Mucosa of stomach (tissue), 1 donor: ENCODE data around the gene HLA-C.
A peak's percentile ranks its signal among the peaks of the same experiment; 100 is the strongest.

Source experiments
- H3K27me3 ChIP-seq: one replicate; pipeline ENCODE4 v1.7.0; 2013; ENCODE audit warnings: mild to moderate bottlenecking, low read length; ENCODE audit not compliant: control insufficient read depth, insufficient read depth
- H3K36me3 ChIP-seq: one replicate; pipeline ENCODE4 v1.7.0; 2013; ENCODE audit warnings: low read length; ENCODE audit not compliant: control insufficient read depth, insufficient read depth
- H3K4me1 ChIP-seq: one replicate; pipeline ENCODE4 v1.7.0; 2013; ENCODE audit warnings: mild to moderate bottlenecking, low read length; ENCODE audit not compliant: control insufficient read depth, insufficient read depth
- H3K4me3 ChIP-seq: one replicate; pipeline ENCODE4 v1.7.0; 2013; ENCODE audit warnings: low read length
- H3K9ac ChIP-seq: one replicate; pipeline ENCODE4 v1.7.0; 2013; ENCODE audit warnings: mild to moderate bottlenecking, low read length, moderate library complexity
- H3K9me3 ChIP-seq: one replicate; pipeline ENCODE4 v1.7.0; 2013; ENCODE audit warnings: mild to moderate bottlenecking, low read length, moderate library complexity; ENCODE audit not compliant: control insufficient read depth
- donor health status: Pancreatic carcinoma.

HLA-C gene

GRCh38 chr6:31271641-31272357 lies at the start of gene HLA-C:
Gene HLA-C (minus strand): TSS chr6:31272092. CDS start chr6:31272071, 21 bp downstream.
- H3K4me3 ChIP-seq = peak within 1 kb of the TSS; percentile 84
- H3K27me3 ChIP-seq = no peaks in the 10 kb centered on the region
- H3K9ac ChIP-seq = peak within 1 kb of the TSS; percentile 99
- H3K9me3 ChIP-seq = no peaks in the 10 kb centered on the region
- no peaks in the 10 kb centered on the region for H3K36me3 ChIP-seq
- H3K4me1 ChIP-seq = peaks cover 11% of the 10 kb centered on the region

- Histone ChIP-seq H3K36me3 (no peaks in the 10 kb centered on the region), H3K9me3 (no peaks in the 10 kb centered on the region), H3K9ac (no peak overlapping the region), H3K27me3 (peaks cover 4% of the 10 kb centered on the region), H3K4me1 (no peaks in the 10 kb centered on the region), H3K4me3 (no peak overlapping the region)
These were observed 49.3 kb upstream of the HLA-C start for GRCh38 chr6:31321005-31321707.

- Histone ChIP-seq H3K27me3 (peaks cover 7% of the 10 kb centered on the region), H3K9me3 (no peaks in the 10 kb centered on the region), H3K4me3 (no peak overlapping the region), H3K4me1 (no peaks in the 10 kb centered on the region), H3K9ac (no peak overlapping the region), H3K36me3 (no peaks in the 10 kb centered on the region)
These were observed 45.1 kb upstream of the HLA-C start for GRCh38 chr6:31317036-31317435.

- H3K4me1 ChIP-seq = peaks cover 14% of the 10 kb centered on the region
- peaks cover 24% of the 10 kb centered on the region for H3K27me3 ChIP-seq
- no peaks in the 10 kb centered on the region for H3K9me3 ChIP-seq
- H3K36me3 ChIP-seq = no peaks in the 10 kb centered on the region
- H3K4me3 ChIP-seq = no peak overlapping the region
- H3K9ac ChIP-seq = no peak overlapping the region
These were observed 37.7 kb upstream of the HLA-C start for GRCh38 chr6:31309641-31310040.

- no peak overlapping the region for H3K4me3 ChIP-seq
- H3K9me3 ChIP-seq = no peaks in the 10 kb centered on the region
- no peak overlapping the region for H3K9ac ChIP-seq
- H3K27me3 ChIP-seq = peaks cover 24% of the 10 kb centered on the region
- H3K36me3 ChIP-seq = no peaks in the 10 kb centered on the region
- peaks cover 14% of the 10 kb centered on the region for H3K4me1 ChIP-seq
These were observed 36.9 kb upstream of the HLA-C start for GRCh38 chr6:31308845-31309175.

GRCh38 chr6:31308050-31308844 lies 36.4 kb upstream of the HLA-C start:
- Histone ChIP-seq H3K4me3 (peak overlapping the region; percentile 46), H3K4me1 (peaks cover 14% of the 10 kb centered on the region), H3K27me3 (peaks cover 24% of the 10 kb centered on the region), H3K36me3 (no peaks in the 10 kb centered on the region), H3K9ac (peak overlapping the region; percentile 66), H3K9me3 (no peaks in the 10 kb centered on the region)

GRCh38 chr6:31307669-31308049 lies 35.8 kb upstream of the HLA-C start:
- Histone ChIP-seq H3K9ac (no peak overlapping the region), H3K27me3 (peaks cover 24% of the 10 kb centered on the region), H3K4me3 (no peak overlapping the region), H3K4me1 (peaks cover 14% of the 10 kb centered on the region), H3K9me3 (no peaks in the 10 kb centered on the region), H3K36me3 (no peaks in the 10 kb centered on the region)

GRCh38 chr6:31305703-31306219 lies 33.9 kb upstream of the HLA-C start:
- peaks cover 14% of the 10 kb centered on the region for H3K4me1 ChIP-seq
- H3K9me3 ChIP-seq = no peaks in the 10 kb centered on the region
- H3K4me3 ChIP-seq = no peak overlapping the region
- H3K36me3 ChIP-seq = no peaks in the 10 kb centered on the region
- peaks cover 18% of the 10 kb centered on the region for H3K27me3 ChIP-seq
- no peak overlapping the region for H3K9ac ChIP-seq

GRCh38 chr6:31304683-31305082 lies 32.8 kb upstream of the HLA-C start:
- no peaks in the 10 kb centered on the region for H3K36me3 ChIP-seq
- no peaks in the 10 kb centered on the region for H3K9me3 ChIP-seq
- H3K4me1 ChIP-seq = peaks cover 14% of the 10 kb centered on the region
- peaks cover 18% of the 10 kb centered on the region for H3K27me3 ChIP-seq
- no peak overlapping the region for H3K9ac ChIP-seq
- no peak overlapping the region for H3K4me3 ChIP-seq

- Histone ChIP-seq H3K36me3 (no peaks in the 10 kb centered on the region), H3K4me3 (no peak overlapping the region), H3K9ac (no peak overlapping the region), H3K4me1 (no peaks in the 10 kb centered on the region), H3K9me3 (no peaks in the 10 kb centered on the region), H3K27me3 (peaks cover 4% of the 10 kb centered on the region)
These were observed 28.9 kb upstream of the HLA-C start for GRCh38 chr6:31300797-31301196.

GRCh38 chr6:31299947-31300346 lies 28.1 kb upstream of the HLA-C start:
- Histone ChIP-seq H3K9me3 (no peaks in the 10 kb centered on the region), H3K27me3 (peaks cover 4% of the 10 kb centered on the region)

GRCh38 chr6:31299511-31299910 lies 27.6 kb upstream of the HLA-C start:
- Histone ChIP-seq H3K27me3 (peaks cover 4% of the 10 kb centered on the region), H3K36me3 (no peaks in the 10 kb centered on the region), H3K9me3 (no peaks in the 10 kb centered on the region), H3K4me3 (no peak overlapping the region), H3K4me1 (no peaks in the 10 kb centered on the region), H3K9ac (no peak overlapping the region)

More at GRCh38 chr6:31299947-31300346, 28.1 kb upstream of the HLA-C start:
- Histone ChIP-seq H3K4me3 (no peak overlapping the region), H3K9ac (no peak overlapping the region), H3K4me1 (no peaks in the 10 kb centered on the region), H3K36me3 (no peaks in the 10 kb centered on the region)
